Right ventricle myocardium inferior (tissue), 1 donor: Measurements from ENCODE around the gene ALPL. TPM values are rescaled to one million over a fixed set of nuclear protein-coding genes. Genes with fewer than 3 reads are reported as not detected.
"Not testable (repeated sequence)": the region's sequence is repeated elsewhere in the genome, so short reads cannot be mapped to it uniquely, and the experiment has no call there.

ENCODE experiments used
- ATAC-seq: fragments of 200-7000 bp; cut with Tn5 transposase; one replicate; pipeline ENCODE4 v1.9.1; 2020; ENCODE audit warnings: mild to moderate bottlenecking, moderate library complexity
- DNase-seq: peaks from one replicate; pipeline ENCODE4 v3.0.0; 2021; ENCODE audit errors: missing footprints
- intact Hi-C: fragments of 100-400 bp; cut with DNase I; formaldehyde crosslinking; loops from one replicate; pipeline ENCODE4 v1.11.0; 2022
- total RNA-seq: library from RNA; stranded (reverse); fragmentation: NEBNext Ultra II Directional; extraction: Animal tissue kit (Norgen Biotek cat#: 25700); gene quantifications from one replicate; pipeline ENCODE4 v1.2.1, GENCODE V29; 2021
- donor health status: DM: no; HTN: yes; CAD: no; lungs with severe emphysema.

ALPL gene
- total RNA-seq, 1 donor from 2014 or later: 11.0 TPM

DNA sequence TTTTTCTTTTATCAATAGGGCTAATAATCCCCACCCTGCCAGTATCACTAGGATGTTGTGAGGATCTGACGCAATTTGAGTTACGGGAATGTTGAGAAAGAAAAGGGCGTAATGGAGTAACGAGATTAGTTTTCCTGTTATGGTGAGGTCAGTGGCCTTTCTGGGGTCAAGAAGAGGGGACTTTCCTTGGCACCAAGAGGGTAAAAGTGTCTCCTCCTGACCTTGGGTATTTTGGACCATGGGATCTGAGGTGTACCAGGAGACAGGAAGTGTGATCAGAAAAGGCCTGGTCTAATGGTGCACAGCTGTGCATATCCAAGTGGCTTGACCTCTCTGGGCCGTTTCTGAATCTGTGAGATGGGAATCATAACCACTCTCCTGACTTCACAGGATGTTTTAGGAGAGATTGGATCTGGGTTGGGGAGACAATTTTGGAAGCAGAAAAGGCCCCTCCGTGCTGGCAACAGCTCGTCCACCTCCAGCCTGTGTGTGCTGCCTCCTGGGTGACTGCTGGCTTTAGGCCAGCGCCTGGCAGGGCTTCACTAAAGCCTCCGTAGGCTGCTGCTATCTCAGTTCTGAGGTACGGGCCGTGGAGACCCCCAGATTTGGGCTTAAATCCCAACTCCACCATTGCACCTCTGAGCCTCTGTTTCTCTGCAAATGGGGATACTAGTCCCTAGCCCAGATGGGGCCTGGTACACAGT, 37.1 kb downstream of the ALPL start:
- no peak for ATAC-seq
- no peak for DNase-seq
- intact Hi-C loops: no loop called here

- DNase-seq: no peak
- intact Hi-C loops: no loop called here
- no peak for ATAC-seq
These were observed 38.7 kb downstream of the ALPL start for GRCh38 chr1:21547876-21548275.

DNA sequence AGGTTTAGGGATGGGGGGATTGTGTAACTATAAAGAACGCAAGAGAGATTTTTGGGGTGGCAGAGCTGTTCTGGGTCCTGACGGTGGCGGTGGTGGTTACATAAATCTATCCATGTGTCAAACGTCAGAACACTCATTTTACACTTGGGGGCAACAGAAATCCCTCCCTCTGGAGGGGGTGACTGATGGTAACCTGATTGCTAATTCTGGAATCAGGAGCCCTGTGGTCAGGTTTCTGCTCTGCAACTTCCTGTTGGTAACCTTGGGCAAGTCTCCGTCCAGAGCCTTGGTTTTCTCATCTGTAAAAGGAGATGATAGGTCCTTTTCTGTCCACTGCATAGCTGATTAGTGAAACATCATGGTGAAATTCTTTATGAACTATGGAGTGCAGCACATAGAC, 40.9 kb downstream of the ALPL start:
- intact Hi-C loops: no loop called here
- ATAC-seq (no peak), DNase-seq (no peak)

DNA sequence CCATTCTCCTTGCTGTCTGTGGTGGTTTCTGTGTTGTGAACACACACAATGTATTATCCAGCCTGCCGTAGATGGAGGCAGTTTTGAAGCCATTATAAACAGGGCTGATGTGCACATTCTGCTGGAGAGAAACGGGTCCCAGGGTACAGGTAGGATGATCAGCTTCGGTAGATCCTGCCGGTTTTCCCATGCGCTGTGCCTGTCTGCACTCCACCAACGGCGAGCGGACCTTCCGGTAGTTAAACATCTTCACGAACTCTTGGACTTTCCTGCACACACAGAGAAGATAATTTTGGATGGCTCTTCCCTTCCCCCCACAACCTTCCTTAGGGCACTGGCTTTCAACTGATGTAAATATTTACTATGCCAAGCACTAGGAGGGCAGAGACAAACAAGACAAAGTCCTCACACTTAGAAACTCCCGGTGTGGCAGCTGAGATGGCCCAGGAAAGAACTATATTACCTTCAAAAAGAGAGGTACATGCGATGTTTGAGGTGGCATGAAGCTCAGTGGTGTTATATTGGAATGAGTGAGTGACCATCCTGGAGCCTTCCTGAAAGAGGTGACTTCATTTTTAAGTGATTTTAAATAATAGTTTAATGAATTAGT, 41.7 kb downstream of the ALPL start:
- intact Hi-C loops: no loop called here
- ATAC-seq (no peak), DNase-seq (no peak)

- ATAC-seq: peak; percentile 81
- intact Hi-C loops: no loop called here
- DNase-seq: no peak
These were observed 43.5 kb downstream of the ALPL start for GRCh38 chr1:21552715-21553114.

DNA sequence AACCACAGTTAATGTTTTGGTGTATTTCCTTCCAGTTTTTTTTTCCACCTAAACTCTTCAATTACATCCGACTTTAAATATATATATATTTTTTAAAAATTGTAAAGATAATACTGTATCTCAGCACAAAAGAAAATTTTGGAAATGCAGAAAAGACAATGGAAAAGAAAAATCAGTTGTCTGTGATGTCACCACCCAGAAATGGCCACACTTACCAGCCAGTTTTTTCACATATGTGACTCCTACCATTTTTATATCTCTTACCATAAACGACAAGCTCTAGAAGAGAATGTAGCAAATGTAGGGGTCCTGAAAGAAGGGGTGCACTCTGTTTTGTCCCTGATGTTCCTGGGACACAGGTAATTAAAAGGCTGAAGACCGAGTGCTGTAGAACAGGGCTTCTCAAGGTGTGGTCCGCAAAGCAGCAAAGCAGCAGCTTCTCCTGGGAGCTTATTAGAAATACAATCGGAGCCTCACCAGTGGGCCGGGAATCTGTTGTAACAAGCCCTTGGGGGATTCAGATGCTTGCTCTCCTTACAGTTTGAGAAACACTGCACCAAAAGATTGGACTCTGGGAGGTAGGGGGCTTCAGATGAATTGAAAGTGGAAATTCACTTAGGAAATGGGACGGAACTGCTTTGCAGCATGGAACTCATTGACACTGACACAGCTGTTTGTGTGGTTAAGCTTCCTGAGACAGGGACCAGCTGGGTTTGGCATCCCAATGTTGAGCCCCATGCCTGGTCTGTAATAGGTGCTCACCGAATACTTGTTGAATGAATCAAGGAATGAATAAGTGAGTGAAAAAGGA, 44.1 kb downstream of the ALPL start:
- intact Hi-C loops: no loop called here
- ATAC-seq (no peak), DNase-seq (no peak)

DNA sequence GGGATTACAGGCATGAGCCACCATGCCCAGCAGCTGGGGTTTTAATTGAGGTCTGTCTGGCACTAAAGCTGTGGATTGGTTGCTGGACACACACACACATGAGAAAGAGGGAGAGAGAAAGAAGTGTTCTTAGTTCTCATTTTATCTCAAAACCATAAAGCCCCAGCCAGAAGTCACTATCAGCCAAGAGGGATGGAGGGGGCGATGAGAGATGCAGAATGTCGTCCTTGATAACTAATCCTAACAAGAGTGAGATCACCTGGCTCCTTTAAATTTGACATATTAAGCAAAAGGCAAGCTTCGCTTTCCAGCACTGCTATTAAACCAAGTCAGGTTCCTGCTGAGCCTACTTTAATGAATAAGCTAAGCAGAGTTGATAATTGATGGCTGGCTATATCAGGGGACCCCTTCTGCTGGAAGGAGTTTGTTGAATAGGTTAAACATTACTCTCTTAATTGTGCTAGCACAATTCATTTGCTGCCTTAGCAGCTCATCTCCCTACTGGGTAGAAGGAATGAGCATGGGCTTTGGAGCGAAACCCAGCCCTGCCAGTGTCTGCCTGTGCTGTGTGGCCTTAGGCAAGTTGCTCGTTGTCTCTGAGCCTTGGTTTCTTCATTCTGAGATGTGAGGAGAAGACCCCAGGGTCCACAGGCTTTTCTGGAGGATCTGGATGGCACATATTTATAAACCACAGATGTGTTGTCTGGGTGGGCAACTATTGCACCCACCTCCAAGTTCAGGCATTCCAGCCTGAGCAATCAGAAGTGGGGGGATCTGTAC, 50.8 kb downstream of the ALPL start:
- intact Hi-C loops: no loop called here
- ATAC-seq (no peak), DNase-seq (no peak)

DNA sequence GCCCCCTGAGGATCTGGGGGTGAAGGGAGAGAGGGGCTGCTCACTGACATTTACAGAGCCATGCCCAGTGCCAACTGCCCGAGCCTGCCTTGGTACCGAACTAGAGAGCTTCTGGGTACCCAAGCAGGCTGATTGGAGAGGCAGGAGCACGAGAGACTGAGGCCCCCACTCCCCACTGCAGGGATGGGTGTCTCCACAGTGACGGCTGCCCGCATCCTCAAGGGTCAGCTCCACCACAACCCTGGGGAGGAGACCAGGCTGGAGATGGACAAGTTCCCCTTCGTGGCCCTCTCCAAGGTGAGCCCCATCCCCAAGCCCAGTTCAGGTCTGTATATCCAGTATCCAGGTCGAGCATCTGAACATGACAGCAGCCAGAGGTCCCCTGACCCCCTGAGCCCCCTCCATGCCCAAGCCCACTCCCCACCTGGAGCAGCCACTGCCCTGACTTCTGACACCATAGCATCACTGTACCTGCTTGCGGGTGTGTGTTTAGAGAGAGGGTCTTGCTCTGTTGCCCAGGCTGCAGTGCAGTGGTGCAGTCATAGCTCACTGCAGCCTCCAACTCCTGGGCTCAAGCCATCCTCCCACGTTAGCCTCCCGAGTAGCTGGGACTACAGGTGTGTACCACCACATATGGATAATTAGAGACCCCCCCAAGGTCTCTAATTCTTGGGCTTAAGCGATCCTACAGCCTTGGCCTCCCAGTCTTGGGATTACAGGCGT, 51.9 kb downstream of the ALPL start:
- DNase-seq (no peak), ATAC-seq (no peak)
- intact Hi-C loops: no loop called here

GRCh38 chr1:21562896-21563295, 53.7 kb downstream of the ALPL start:
- intact Hi-C loops: no loop called here
- ATAC-seq: no peak
- DNase-seq: no peak

GRCh38 chr1:21563971-21564370, 54.7 kb downstream of the ALPL start:
- DNase-seq (no peak), ATAC-seq (no peak)
- intact Hi-C loops: no loop called here

- intact Hi-C loops: no loop called here
- ATAC-seq (no peak), DNase-seq (no peak)
These were observed 55.4 kb downstream of the ALPL start for GRCh38 chr1:21564521-21565095.

GRCh38 chr1:21565285-21565684, 56.1 kb downstream of the ALPL start:
- no peak for ATAC-seq
- no peak for DNase-seq
- intact Hi-C loops: no loop called here

GRCh38 chr1:21566361-21566760, 57.1 kb downstream of the ALPL start:
- ATAC-seq: not testable (repeated sequence)

GRCh38 chr1:21567241-21568005, 58.2 kb downstream of the ALPL start:
- DNase-seq (no peak), ATAC-seq (no peak)
- intact Hi-C loops: no loop called here

More at GRCh38 chr1:21566361-21566760, 57.1 kb downstream of the ALPL start:
- intact Hi-C loops, DNase-seq: not testable (repeated sequence)

DNA sequence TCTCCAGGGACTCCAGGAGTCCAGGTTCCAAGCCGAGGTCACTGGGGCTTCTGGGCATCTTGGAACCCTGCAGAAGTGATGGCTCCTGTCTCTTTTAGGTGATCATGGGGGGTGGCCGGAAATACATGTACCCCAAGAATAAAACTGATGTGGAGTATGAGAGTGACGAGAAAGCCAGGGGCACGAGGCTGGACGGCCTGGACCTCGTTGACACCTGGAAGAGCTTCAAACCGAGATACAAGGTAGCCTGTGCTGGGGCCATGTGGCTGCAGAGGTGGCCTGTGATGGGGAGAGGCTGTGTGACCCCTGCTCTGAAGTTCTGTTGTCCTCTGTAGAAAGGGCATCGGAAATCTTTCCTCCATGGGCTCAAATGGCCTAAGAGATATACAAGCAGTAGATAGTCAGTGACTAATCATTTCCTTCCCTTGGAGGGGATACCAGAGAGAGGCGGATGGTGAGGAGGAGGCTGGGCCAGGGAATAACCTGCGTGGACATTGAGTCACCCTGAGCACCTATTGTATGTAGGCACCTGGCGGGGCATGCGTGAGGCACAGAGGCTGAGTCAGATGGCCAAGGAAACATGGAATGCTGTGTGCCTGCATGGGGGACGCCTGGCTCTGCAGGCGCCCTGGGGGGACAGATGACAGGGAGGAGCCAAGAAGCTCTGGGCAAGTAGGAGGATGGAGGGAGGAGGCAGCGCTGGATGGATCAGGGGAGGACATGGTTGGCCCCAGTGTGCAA, 59.0 kb downstream of the ALPL start:
- ATAC-seq (no peak), DNase-seq (no peak)
- intact Hi-C loops: no loop called here

- ATAC-seq (no peak), DNase-seq (no peak)
- intact Hi-C loops: no loop called here
These were observed 59.7 kb downstream of the ALPL start for GRCh38 chr1:21568809-21569385.
